ENCODE measurements around the gene CLEC3A.

Gene CLEC3A

DNA sequence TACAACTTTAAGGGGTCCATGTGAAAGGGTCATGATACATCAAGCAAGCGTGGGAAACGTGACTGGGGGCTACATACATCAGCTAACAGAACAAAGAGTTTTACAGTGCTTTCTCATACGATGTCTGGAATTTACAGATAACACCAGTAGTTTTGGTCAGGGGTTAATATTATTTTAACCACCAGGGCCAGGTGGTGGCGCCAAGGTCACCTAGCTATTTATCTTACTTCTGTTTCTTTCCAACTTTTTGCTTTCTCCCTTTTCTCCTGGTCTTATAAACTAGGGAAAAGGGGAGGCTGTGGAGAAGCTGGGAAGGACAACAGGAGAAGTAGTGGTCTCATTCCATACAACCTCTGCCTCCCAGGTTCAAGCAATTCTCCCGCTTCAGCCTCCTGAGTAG is 37.9 kb downstream of the CLEC3A start:
- Histone ChIP-seq H3K27ac (no peak overlapping the region), H3K36me3 (ENCODE audit: control insufficient read depth, insufficient read depth, low read length) (no peaks in the 10 kb centered on the region), H3K4me1 (no peaks in the 10 kb centered on the region), H3K9ac (no peak overlapping the region), H3K79me2 (no peaks in the 10 kb centered on the region), H3K4me3 (ENCODE audit: low read depth, low read length) (no peak overlapping the region), H2AFZ (no peak overlapping the region), H3K27me3 (ENCODE audit: control insufficient read depth, insufficient read depth, low read length) (no peaks in the 10 kb centered on the region), H3K9me3 (ENCODE audit: control insufficient read depth, low read length) (no peaks in the 10 kb centered on the region), H3K4me2 (ENCODE audit: low read length) (no peak overlapping the region)
- TF ChIP-seq, protein P1, sequence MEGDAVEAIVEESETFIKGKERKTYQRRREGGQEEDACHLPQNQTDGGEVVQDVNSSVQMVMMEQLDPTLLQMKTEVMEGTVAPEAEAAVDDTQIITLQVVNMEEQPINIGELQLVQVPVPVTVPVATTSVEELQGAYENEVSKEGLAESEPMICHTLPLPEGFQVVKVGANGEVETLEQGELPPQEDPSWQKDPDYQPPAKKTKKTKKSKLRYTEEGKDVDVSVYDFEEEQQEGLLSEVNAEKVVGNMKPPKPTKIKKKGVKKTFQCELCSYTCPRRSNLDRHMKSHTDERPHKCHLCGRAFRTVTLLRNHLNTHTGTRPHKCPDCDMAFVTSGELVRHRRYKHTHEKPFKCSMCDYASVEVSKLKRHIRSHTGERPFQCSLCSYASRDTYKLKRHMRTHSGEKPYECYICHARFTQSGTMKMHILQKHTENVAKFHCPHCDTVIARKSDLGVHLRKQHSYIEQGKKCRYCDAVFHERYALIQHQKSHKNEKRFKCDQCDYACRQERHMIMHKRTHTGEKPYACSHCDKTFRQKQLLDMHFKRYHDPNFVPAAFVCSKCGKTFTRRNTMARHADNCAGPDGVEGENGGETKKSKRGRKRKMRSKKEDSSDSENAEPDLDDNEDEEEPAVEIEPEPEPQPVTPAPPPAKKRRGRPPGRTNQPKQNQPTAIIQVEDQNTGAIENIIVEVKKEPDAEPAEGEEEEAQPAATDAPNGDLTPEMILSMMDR (IDR thresholded peaks at IDR 0.05), result no peak

DNA sequence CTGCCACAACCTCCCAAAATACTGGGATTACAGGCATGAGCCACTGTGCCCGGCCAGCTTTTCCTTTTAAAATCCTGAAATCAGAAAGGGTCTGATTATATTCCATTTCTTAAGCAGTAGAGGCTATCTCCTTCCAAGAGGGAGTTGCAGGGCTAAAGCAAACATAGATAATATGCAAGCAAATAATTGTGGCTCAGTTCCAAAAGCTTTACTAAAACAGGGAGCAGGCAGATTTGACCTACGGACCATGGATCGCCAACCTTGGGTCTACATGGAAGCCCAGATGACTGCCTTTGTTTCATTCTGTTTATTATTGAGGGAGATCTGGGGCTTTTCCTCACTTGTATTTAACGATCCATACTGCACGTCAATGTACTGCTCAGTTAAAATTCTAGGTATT is 38.5 kb downstream of the CLEC3A start:
- Histone ChIP-seq H3K9me3 (ENCODE audit: control insufficient read depth, low read length) (no peaks in the 10 kb centered on the region), H3K36me3 (ENCODE audit: control insufficient read depth, insufficient read depth, low read length) (no peaks in the 10 kb centered on the region), H3K4me3 (ENCODE audit: low read depth, low read length) (no peak overlapping the region), H3K27ac (no peak overlapping the region), H3K9ac (no peak overlapping the region), H2AFZ (no peak overlapping the region), H3K4me1 (no peaks in the 10 kb centered on the region), H3K4me2 (ENCODE audit: low read length) (no peak overlapping the region), H3K27me3 (ENCODE audit: control insufficient read depth, insufficient read depth, low read length) (no peaks in the 10 kb centered on the region), H3K79me2 (no peaks in the 10 kb centered on the region)
- TF ChIP-seq, protein P1 (IDR thresholded peaks at IDR 0.05), result no peak

DNA sequence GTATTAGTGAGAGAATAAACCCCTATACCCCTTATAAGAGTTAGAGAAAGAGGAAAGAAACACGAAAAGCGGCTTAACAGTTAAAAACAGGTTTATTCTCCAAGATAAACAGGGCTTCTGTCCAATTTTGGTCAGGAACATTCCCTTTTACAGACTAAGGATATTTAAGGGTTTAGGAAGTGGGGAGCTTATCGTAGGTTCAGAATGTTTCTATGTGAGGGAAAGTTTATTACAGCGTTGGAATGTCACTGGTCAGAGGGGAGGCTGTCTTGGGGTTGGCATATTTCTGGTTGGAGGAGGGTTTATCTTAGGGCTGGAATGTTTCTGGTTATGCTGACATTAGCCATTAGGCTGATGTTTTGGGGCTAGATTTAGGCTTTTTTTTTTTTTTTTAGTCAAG is 43.0 kb downstream of the CLEC3A start:
- no peaks in the 10 kb centered on the region for H3K9me3 ChIP-seq (ENCODE audit: control insufficient read depth, low read length)
- no peaks in the 10 kb centered on the region for H3K36me3 ChIP-seq (ENCODE audit: control insufficient read depth, insufficient read depth, low read length)
- H3K4me3 ChIP-seq (ENCODE audit: low read depth, low read length), result no peak overlapping the region
- H3K27me3 ChIP-seq (ENCODE audit: control insufficient read depth, insufficient read depth, low read length), result no peaks in the 10 kb centered on the region
- H3K4me2 ChIP-seq (ENCODE audit: low read length), result no peak overlapping the region
- no peaks in the 10 kb centered on the region for H3K79me2 ChIP-seq
- no peak overlapping the region for H3K27ac ChIP-seq
- no peak overlapping the region for H3K9ac ChIP-seq
- no peak overlapping the region for H2AFZ ChIP-seq
- no peaks in the 10 kb centered on the region for H3K4me1 ChIP-seq
- TF ChIP-seq, protein P1 (IDR thresholded peaks at IDR 0.05), result no peak

DNA sequence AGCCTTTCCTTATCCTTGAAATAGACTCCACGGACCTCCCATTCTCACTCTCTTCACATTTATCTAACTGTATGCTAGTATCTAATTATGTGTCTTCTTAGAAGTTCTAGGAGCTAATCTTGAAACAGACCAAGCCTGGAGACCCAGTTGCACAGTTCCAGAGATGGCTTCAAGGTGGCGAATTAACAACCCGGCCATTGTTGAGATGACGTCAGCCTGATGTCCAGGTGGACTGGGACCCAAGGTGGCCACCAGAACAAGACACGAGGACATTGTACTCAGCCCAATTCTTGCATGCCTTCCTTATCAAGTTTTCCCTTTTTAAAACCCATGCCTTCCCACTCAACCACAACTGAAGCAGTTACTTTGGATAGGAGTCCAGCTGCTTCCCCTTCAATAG is 47.6 kb downstream of the CLEC3A start:
- H2AFZ ChIP-seq, result no peak overlapping the region
- TF ChIP-seq, protein P1 (IDR thresholded peaks at IDR 0.05), result no peak
- no peaks in the 10 kb centered on the region for H3K27me3 ChIP-seq (ENCODE audit: control insufficient read depth, insufficient read depth, low read length)
- no peak overlapping the region for H3K9ac ChIP-seq
- H3K36me3 ChIP-seq (ENCODE audit: control insufficient read depth, insufficient read depth, low read length), result no peaks in the 10 kb centered on the region
- no peak overlapping the region for H3K4me2 ChIP-seq (ENCODE audit: low read length)
- H3K4me3 ChIP-seq (ENCODE audit: low read depth, low read length), result no peak overlapping the region
- no peaks in the 10 kb centered on the region for H3K79me2 ChIP-seq
- H3K27ac ChIP-seq, result no peak overlapping the region
- H3K9me3 ChIP-seq (ENCODE audit: control insufficient read depth, low read length), result no peaks in the 10 kb centered on the region
- H3K4me1 ChIP-seq, result no peaks in the 10 kb centered on the region

DNA sequence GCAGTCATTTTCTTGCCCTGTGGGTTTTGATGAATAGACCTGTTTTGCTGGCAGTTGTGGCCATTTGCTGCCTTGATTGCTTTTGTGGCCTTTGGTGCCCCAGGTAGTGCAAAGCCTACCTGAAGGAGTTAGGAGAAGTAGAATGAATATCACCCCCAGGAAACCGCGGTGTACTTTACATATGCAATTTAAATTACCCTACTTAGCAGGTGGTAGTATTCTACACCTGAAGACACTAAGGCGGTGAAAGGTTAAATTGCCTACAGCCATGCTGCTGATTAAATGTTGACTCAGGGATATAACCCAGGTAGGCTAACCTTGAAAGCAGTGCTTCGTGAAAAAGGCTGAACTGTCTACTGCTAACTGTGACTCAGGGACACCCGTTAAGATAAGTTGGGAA is 49.9 kb downstream of the CLEC3A start:
- H3K79me2 ChIP-seq, result no peaks in the 10 kb centered on the region
- TF ChIP-seq, protein P1 (IDR thresholded peaks at IDR 0.05), result no peak
- no peaks in the 10 kb centered on the region for H3K36me3 ChIP-seq (ENCODE audit: control insufficient read depth, insufficient read depth, low read length)
- H2AFZ ChIP-seq, result no peak overlapping the region
- H3K27ac ChIP-seq, result no peak overlapping the region
- H3K9ac ChIP-seq, result no peak overlapping the region
- no peaks in the 10 kb centered on the region for H3K9me3 ChIP-seq (ENCODE audit: control insufficient read depth, low read length)
- H3K4me2 ChIP-seq (ENCODE audit: low read length), result no peak overlapping the region
- no peaks in the 10 kb centered on the region for H3K4me1 ChIP-seq
- no peaks in the 10 kb centered on the region for H3K27me3 ChIP-seq (ENCODE audit: control insufficient read depth, insufficient read depth, low read length)
- H3K4me3 ChIP-seq (ENCODE audit: low read depth, low read length), result no peak overlapping the region
